CD1c-positive myeloid dendritic cell (primary cell): Measurements from ENCODE around the gene SCAP.

Source experiments
- DNase-seq: peaks from one replicate; pipeline ENCODE4 v3.0.0-alpha.2; 2016; ENCODE audit errors: extremely low spot score

SCAP gene

DNA sequence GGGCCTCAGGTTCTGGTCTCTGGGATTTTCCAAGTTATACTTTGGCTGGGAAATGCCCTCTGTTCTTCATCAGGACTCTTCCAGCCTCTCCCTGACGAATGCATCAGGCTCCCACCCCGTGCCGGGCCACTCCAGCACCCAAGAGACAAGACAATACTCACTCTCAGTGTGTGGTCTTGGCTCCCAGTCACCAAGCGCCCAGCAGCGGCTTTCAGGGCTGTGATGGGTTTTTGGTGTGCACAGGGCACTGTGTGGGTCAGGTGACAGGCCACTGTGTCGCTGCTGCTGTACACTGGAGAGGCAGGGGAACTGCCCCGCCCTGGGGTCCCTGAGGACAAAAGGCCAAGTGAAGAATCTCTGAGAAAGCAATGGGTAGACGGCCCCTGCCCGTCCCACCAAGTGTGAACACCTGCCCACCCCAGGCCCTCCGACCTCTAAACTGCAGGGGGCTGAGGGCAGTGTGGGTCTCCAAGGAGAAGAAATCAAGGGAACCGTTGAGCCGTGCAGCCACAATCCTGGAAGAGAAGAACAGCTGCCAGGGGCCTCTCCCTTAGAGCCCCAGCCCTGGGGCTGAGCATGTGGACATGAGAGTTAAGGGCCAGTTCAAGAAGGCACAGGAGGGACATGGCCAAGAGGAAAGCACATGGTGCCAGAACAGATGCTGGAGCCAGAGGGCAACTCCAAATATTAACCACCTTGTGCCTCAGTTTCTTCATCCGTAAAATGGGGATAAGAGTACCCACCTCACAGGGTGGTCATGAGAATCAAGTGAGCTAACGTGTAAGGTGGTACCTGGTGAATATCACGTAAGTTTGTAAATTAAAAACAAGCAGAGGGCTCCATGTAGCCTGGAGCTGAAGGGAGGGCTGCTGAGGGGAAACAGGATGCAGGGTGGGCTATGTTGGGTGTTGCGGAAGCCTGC is 60.8 kb downstream of the SCAP start:
- no peak for DNase-seq

DNA sequence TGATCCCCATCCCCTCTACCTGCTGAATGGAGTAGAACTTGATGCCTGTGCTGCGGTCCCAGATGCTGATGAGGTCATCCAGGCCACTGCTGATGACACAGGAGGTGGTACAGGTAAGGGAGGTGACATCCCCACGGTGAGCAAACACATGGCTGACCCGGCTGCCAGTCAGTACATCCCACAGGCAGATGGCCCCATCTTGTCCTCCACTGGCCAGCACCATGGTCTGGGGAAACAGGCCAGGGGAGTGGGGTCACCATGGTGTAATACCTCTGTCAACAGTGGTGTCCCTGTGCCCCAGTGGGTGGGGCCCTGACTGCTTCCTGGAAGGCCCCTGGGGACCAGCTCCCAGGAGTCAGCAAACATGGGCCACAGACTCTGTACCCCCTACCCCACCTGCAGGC is 61.6 kb downstream of the SCAP start:
- DNase-seq: no peak

DNA sequence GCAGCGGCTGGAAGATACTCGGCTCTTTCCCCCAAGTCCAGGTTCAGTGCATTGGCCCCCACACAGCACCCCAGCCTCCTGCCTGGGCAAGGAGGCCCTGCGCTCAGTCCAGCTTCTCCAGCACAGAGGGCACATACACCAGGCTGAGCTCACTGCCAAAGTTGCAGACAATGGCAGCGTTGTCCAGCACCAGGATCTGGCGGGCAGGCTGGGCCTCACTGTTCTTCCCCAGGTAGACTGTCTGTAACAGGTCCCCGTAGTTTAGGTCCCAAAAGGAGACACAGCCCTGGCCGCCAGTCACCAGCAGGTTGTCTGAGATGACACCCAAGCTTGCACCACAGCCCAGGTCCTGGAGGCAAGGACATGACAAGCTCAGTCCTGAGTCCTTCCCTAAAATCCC is 62.0 kb downstream of the SCAP start:
- DNase-seq: no peak

DNA sequence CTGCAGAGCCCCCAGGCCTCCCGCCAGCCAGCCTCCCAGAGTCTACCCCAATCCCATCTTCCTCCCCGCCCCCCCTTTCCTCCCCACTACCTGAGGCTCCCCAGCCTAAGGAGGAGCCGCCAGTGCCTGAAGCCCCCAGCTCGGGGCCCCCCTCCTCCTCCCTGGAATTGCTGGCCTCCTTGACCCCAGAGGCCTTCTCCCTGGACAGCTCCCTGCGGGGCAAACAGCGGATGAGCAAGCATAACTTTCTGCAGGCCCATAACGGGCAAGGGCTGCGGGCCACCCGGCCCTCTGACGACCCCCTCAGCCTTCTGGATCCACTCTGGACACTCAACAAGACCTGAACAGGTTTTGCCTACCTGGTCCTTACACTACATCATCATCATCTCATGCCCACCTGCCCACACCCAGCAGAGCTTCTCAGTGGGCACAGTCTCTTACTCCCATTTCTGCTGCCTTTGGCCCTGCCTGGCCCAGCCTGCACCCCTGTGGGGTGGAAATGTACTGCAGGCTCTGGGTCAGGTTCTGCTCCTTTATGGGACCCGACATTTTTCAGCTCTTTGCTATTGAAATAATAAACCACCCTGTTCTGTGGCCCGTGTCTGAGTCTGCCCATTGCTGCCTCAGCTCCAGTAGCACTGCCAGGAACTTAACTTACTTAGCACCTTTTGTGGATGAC is 62.8 kb downstream of the SCAP start:
- DNase-seq: no peak

DNA sequence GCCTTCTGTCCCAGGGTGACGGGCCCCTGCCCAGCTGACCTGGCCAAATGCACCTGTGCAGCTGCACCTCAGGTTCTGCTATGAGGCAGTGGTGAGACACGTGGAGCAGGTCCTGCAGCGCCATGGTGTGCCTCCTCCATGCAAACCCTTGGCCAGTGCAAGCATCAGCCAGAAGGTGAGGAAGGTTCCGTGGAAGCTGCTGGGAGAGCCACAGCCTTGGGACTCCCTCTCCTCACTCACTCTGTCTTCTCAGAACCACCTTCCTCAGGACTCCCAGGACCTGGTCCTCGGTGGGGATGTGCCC is 63.3 kb downstream of the SCAP start:
- no peak for DNase-seq

DNA sequence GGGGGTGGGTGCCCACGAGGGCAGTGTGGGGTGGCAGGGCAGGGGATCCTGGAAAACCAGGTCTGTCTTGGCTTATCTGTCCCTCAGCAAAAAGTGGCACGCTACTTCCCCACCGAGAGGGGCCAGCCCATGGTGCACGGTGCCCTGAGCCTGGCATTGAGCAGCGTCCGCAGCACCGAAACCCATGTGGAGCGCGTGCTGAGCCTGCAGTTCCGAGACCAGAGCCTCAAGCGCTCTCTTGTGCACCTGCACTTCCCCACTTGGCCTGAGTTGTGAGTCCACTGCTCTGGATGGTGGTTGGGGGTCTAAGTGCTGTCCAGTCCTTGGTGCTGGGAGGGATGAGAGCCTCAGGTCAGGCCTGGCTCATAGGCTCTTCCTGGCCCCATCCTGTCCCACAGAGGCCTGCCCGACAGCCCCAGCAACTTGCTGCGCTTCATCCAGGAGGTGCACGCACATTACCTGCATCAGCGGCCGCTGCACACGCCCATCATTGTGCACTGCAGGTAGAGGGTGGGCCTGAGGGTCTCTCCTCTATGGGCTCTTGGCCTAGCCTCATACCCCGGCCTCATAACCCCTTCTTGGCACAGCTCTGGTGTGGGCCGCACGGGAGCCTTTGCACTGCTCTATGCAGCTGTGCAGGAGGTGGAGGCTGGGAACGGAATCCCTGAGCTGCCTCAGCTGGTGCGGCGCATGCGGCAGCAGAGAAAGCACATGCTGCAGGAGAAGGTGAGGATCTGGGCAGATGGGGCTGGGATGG is 63.9 kb downstream of the SCAP start:
- no peak for DNase-seq

DNA sequence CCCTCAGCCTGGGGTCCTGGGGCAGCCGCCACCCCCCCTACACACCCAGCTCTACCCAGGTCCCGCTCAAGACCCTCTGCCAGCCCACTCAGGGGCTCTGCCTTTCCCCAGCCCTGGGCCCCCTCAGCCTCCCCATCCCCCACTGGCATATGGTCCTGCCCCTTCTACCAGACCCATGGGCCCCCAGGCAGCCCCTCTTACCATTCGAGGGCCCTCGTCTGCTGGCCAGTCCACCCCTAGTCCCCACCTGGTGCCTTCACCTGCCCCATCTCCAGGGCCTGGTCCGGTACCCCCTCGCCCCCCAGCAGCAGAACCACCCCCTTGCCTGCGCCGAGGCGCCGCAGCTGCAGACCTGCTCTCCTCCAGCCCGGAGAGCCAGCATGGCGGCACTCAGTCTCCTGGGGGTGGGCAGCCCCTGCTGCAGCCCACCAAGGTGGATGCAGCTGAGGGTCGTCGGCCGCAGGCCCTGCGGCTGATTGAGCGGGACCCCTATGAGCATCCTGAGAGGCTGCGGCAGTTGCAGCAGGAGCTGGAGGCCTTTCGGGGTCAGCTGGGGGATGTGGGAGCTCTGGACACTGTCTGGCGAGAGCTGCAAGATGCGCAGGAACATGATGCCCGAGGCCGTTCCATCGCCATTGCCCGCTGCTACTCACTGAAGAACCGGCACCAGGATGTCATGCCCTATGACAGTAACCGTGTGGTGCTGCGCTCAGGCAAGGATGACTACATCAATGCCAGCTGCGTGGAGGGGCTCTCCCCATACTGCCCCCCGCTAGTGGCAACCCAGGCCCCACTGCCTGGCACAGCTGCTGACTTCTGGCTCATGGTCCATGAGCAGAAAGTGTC is 64.7 kb downstream of the SCAP start:
- DNase-seq: no peak

DNA sequence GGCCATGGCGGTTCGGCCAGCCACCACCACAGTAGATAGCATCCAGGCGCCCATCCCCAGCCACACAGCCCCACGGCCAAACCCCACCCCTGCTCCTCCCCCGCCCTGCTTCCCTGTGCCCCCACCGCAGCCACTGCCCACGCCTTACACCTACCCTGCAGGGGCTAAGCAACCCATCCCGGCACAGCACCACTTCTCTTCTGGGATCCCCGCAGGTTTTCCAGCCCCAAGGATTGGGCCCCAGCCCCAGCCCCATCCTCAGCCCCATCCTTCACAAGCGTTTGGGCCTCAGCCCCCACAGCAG is 65.4 kb downstream of the SCAP start:
- DNase-seq: no peak

DNA sequence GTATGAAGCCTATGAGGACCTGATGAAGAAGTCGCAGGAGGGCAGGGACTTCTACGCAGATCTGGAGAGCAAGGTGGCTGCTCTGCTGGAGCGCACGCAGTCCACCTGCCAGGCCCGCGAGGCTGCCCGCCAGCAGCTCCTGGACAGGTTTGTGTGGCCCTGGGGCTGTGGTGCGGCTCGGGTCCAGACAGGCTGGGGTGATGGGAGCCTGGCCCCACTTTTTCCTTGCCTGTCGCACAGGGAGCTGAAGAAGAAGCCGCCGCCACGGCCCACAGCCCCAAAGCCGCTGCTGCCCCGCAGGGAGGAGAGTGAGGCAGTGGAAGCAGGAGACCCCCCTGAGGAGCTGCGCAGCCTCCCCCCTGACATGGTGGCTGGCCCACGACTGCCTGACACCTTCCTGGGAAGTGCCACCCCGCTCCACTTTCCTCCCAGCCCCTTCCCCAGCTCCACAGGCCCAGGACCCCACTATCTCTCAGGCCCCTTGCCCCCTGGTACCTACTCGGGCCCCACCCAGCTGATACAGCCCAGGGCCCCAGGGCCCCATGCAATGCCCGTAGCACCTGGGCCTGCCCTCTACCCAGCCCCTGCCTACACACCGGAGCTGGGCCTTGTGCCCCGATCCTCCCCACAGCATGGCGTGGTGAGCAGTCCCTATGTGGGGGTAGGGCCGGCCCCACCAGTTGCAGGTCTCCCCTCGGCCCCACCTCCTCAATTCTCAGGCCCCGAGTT is 65.9 kb downstream of the SCAP start:
- no peak for DNase-seq

DNA sequence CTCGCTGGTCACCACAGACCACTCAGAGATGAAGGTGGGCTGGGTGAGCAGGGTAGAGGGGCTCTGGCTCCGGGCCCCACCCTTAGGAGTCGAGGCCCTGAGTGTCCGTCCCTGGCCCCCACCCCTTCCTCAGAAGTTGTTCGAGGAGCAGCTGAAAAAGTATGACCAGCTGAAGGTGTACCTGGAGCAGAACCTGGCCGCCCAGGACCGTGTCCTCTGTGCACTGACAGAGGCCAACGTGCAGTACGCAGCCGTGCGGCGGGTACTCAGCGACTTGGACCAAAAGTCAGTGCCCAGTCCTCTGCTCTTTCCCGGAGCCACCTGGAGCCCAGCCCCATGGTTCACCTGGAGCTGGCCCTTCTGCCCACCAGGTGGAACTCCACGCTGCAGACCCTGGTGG is 66.5 kb downstream of the SCAP start:
- DNase-seq: no peak

DNA sequence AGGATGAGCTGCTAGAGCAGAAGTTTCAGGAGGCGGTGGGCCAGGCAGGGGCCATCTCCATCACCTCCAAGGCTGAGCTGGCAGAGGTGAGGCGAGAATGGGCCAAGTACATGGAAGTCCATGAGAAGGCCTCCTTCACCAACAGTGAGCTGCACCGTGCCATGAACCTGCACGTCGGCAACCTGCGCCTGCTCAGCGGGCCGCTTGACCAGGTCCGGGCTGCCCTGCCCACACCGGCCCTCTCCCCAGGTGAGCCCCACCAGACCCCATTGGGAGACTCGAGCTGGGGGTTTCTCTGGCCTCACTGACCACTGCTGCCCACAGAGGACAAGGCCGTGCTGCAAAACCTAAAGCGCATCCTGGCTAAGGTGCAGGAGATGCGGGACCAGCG is 66.9 kb downstream of the SCAP start:
- DNase-seq: no peak

DNA sequence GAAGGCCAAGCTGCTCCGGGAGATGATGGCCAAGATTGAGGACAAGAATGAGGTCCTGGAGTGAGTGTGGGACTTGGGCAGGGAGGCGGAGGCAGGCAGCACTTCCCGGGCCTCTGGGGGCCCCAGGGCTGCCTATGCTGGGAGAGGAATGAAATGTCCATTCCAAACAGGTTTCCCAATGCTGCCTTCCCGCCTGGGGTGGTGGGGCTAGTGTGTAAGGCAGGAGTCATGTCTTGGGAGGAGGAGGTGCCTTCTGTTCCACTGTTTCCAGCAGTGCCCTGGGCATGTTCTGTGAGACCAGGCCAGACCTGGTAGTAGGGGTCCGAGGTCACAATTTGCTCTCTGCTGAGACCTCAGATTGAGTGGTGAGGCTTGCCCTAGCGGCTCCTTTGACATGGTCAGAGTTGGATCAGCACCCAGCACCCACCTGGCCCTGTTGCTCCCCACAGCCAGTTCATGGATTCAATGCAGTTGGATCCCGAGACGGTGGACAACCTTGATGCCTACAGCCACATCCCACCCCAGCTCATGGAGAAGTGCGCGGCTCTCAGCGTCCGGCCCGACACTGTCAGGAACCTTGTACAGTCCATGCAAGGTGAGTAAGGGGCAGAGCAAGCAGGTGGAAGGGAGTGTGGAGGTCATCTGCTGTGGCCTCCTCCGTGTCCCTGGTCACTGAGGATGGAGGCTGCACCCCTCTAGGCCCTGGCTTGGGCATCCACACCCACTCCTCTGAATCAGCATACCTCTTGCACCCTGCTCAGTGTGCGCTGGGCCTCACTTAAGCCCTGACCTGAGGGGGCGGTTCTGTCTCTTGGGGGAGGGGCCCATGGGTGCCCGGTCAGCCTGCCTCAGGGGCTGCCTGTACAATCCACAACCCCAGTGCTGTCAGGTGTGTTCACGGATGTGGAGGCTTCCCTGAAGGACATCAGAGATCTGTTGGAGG is 67.6 kb downstream of the SCAP start:
- no peak for DNase-seq

DNA sequence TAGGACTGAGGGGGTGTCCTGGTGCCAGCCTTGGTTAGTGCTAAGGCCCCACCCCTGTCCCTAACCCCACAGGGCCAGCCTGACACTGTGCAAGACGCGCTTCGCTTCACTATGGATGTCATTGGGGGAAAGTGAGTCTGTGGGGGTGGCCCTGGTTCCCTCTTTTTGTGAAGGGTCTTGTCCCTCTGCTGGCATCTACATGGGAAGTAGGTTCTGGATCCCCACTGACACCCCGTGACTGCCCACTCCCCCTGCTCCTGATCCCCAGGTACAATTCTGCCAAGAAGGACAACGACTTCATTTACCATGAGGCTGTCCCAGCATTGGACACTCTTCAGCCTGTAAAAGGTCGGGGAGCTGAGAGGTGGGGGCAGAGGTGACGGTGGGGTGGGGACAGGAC is 68.5 kb downstream of the SCAP start:
- DNase-seq: no peak

DNA sequence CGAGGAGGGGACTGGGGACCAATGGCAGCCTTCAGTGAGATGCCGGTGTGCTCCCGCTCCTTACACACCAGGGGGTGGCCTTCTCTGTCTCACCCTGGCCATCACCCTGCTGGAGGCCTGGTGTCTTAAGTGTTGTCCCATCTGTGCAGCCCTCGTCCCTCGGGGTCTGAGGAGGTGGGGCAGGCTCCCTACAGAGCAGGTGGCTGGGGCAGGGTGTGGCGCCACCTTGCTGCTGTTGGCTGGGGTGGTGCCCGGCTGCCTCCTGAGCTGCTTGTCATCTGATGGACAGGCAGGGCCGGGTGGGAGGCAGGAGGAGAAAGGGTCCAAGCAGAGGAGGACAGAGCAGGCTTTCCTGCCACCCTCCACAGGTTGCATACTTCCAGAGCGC is 69.0 kb downstream of the SCAP start:
- DNase-seq: no peak

DNA sequence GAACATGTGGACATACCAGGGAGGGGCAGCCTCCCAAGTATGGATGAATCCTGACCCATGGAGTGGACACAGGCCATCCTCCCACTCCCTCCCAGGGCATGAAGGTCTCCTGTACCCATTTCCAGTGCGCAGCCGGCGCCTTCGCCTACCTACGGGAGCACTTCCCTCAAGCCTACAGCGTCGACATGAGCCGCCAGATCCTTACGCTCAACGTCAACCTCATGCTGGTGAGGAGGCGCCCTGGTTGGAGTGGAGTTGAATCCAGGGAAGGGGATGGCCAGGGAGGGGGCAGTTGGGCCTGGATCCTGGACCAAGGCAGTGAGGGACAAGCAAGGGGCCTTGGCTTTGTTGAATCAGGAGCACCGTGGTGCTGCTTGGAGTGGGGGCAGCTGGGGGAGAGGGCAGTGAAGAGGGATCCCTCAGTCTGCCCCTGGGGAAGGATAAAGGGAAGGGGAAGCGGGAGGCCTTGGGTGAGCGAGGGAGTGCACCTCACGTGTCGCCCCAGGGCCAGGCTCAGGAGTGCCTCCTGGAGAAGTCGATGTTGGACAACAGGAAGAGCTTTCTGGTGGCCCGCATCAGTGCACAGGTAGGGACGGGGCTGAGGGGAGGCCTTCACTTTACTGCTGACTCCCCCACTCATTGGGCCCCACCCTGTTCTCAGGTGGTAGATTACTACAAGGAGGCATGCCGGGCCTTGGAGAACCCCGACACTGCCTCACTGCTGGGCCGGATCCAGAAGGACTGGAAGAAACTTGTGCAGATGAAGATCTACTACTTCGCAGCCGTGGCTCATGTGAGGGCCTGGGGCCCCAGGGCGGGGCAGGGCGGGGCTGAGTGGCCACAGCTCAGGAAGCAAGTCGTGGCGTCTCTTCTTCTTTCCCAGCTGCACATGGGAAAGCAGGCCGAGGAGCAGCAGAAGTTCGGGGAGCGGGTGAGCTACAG is 69.7 kb downstream of the SCAP start:
- no peak for DNase-seq

DNA sequence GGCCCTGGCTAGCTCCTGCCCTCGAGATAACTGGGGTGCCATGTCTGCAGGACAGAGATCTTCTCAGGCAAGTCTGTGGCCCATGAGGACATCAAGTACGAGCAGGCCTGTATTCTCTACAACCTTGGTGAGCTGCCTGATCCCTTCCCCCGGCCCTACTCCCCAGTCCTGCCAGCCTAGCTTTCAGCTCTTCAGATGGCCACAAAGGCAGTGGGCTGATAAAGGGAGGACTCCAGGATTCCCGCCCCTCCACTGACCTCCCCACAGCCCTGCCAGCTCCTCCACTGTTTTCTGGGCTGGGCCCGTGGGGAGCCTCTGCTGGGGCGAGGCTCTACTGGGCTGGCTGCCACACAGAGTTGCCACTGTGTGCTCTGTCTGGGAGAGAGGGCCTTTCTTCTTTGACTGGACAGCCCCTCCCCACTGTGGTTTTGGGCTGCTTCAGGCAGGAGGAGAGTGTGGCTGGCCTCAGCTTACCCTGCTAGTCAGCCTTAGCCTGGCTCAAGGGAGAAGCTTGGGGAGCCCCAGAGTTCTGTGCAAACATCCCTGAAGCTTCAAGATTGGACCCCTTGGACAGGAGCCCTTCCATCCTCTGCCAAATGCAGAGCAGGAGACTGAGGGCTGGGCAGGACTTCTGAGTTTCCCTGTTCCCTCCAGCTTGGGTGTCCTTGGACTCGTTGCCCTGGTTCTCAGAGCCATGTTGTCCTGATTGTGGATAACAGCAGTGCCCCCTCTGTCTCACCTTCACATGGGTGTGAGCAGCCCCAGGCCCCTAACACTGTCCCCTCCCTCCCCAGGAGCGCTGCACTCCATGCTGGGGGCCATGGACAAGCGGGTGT is 70.6 kb downstream of the SCAP start:
- no peak for DNase-seq

DNA sequence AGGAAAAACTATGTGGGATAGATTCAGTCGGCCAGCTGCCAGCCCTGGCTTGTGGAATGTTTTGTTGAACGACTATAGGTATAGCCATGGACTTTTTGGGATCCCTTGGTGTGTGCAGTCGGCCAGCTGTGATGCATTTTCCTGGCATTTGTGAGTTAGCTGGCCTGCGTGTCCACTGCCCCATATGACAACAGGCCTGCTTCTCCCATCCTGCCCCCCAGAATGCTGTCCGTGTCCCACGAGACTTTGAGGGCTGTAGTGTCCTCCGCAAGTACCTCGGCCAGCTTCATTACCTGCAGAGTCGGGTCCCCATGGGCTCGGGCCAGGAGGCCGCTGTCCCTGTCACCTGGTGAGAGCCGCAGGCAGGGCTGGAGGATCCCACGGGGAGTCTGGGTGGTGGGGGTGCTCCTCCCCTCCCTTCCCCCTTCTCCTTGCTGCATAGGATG is 71.3 kb downstream of the SCAP start:
- DNase-seq: no peak
